ENCODE measurements around the gene FKBP1A. TPM values are rescaled to one million over a fixed set of nuclear protein-coding genes. Genes with fewer than 3 reads are reported as not detected.
A peak's percentile ranks its signal among the peaks of the same experiment; 100 is the strongest.

Gene FKBP1A
- total RNA-seq, 4 donors from 2014 or later, result 78.6 to 116 (median 86.8) TPM

DNA sequence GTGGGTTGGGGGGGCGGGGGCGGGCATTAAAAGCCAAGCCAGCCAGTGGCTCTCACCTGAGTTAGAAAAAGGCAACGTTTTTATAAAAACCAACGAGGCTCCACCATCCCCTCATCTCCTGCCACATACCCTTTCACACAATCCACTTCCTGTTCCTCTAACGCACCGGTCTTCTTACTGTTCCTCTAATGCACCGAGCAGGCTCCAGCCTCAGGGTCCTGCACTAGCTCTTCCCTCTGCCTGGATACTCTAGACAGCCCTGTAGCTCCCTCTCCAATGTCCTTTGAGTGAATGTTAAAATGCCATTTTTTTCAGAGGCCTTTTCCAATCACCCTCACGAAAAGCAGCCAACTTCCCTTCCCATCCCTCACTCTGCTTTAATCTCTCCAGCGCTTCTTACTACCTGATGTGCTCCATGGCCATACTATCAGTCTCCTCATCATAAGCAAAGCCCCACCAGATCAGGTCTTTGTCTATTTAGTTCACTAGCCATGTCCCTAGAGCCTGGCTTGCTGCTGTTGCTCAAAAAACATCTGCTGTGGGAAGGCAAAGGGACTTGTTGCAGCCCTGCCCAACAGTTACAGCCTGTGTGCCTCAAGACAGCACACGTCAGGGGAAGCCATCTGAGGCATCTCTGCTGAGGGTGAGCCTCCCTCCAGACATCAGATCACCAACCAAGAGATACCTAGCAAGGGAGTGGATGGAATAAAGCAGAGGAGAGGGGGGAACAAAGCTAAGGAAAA, 3.9 kb downstream of the FKBP1A start:
- H3K27me3 ChIP-seq, result no peaks in the 10 kb centered on the region
- TF ChIP-seq POLR2A (IDR thresholded peaks at IDR 0.05) (no peak), EP300 (IDR thresholded peaks at IDR 0.05) (no peak), POLR2AphosphoS5 (IDR thresholded peaks at IDR 0.05) (no peak)
- TF ChIP-seq, protein P1, sequence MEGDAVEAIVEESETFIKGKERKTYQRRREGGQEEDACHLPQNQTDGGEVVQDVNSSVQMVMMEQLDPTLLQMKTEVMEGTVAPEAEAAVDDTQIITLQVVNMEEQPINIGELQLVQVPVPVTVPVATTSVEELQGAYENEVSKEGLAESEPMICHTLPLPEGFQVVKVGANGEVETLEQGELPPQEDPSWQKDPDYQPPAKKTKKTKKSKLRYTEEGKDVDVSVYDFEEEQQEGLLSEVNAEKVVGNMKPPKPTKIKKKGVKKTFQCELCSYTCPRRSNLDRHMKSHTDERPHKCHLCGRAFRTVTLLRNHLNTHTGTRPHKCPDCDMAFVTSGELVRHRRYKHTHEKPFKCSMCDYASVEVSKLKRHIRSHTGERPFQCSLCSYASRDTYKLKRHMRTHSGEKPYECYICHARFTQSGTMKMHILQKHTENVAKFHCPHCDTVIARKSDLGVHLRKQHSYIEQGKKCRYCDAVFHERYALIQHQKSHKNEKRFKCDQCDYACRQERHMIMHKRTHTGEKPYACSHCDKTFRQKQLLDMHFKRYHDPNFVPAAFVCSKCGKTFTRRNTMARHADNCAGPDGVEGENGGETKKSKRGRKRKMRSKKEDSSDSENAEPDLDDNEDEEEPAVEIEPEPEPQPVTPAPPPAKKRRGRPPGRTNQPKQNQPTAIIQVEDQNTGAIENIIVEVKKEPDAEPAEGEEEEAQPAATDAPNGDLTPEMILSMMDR (IDR thresholded peaks at IDR 0.05), result no peak
- ATAC-seq, result no peak
- no peaks in the 10 kb centered on the region for H3K9me3 ChIP-seq
- H3K4me3 ChIP-seq, result peak overlapping the region in 1 of 2 donors; percentile 2
- H3K4me1 ChIP-seq, result peaks cover 3 to 79% (median 48%) of the 10 kb centered on the region in 3 donors
- 34 to 52% methylated on average over 4 to 9 of the region's 10 CpGs for WGBS, 2 donors (ENCODE audit: low coverage in 1 of 2)
- peak overlapping the region in 3 of 4 donors; percentile 66 to 93 (median 87) for H3K27ac ChIP-seq
- H3K36me3 ChIP-seq, result no peaks in the 10 kb centered on the region

DNA sequence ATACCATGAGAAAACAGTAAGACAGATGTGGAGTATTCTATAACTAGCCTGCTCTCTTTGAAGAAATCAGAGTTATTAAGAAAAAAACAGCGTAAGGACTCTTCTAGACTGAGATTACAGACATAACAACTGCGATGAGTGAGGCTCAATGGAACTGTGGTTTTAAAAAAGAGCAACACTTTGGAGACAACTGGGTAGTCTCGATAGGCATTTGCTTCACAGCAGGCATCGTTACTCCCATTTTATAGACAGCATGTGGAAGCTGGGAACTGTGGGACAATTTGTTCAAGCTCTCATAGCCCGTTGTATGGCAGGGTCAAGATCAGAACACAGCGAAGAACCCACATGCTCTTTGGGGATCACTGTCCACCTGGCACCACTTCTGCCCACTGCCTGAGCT, 4.6 kb downstream of the FKBP1A start:
- WGBS, 2 donors (ENCODE audit: low coverage in 1 of 2), result 43 to 75% methylated on average over 3 to 5 of the region's 6 CpGs
- TF ChIP-seq EP300 (IDR thresholded peaks at IDR 0.05) (no peak), POLR2A (IDR thresholded peaks at IDR 0.05) (no peak), POLR2AphosphoS5 (IDR thresholded peaks at IDR 0.05) (no peak)
- TF ChIP-seq, protein P1 (IDR thresholded peaks at IDR 0.05), result no peak
- no peaks in the 10 kb centered on the region for H3K27me3 ChIP-seq
- peaks cover 0 to 79% (median 45%) of the 10 kb centered on the region in 3 donors for H3K4me1 ChIP-seq
- H3K4me3 ChIP-seq, result no peak overlapping the region
- no peak for ATAC-seq
- H3K9me3 ChIP-seq, result no peaks in the 10 kb centered on the region
- no peaks in the 10 kb centered on the region for H3K36me3 ChIP-seq
- peak overlapping the region in 3 of 4 donors; percentile 66 to 93 (median 87) for H3K27ac ChIP-seq

DNA sequence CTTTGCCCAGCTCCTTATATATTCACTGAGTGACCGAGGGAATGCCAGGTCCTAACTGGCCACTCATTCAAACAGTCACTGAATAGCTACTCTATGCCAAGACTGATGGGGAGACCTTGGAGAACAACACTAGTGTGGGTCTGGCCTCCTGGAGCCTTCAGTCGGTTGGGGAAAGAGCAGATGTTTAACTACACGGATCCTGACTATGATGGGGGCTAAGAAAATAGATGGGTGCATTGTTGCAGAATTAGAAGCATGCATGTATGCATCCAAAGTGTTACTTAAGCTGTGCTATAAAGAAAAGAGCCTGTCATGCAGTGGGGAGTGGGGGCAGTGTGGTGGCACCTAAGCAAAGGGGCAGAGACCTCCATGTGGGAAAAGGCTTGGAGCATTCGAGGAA, 6.5 kb downstream of the FKBP1A start:
- H3K9me3 ChIP-seq, result no peaks in the 10 kb centered on the region
- H3K4me3 ChIP-seq, result no peak overlapping the region
- 47 to 71% methylated on average over 2 to 4 of the region's 4 CpGs for WGBS, 2 donors (ENCODE audit: low coverage in 1 of 2)
- TF ChIP-seq, protein P1 (IDR thresholded peaks at IDR 0.05), result no peak
- TF ChIP-seq POLR2A (IDR thresholded peaks at IDR 0.05), result no peak
- no peak for TF ChIP-seq POLR2AphosphoS5 (IDR thresholded peaks at IDR 0.05)
- no peak for TF ChIP-seq EP300 (IDR thresholded peaks at IDR 0.05)
- ATAC-seq, result no peak
- no peaks in the 10 kb centered on the region for H3K36me3 ChIP-seq
- H3K27me3 ChIP-seq, result no peaks in the 10 kb centered on the region
- no peak overlapping the region for H3K27ac ChIP-seq
- peaks cover 14 to 87% (median 55%) of the 10 kb centered on the region in 3 donors for H3K4me1 ChIP-seq

DNA sequence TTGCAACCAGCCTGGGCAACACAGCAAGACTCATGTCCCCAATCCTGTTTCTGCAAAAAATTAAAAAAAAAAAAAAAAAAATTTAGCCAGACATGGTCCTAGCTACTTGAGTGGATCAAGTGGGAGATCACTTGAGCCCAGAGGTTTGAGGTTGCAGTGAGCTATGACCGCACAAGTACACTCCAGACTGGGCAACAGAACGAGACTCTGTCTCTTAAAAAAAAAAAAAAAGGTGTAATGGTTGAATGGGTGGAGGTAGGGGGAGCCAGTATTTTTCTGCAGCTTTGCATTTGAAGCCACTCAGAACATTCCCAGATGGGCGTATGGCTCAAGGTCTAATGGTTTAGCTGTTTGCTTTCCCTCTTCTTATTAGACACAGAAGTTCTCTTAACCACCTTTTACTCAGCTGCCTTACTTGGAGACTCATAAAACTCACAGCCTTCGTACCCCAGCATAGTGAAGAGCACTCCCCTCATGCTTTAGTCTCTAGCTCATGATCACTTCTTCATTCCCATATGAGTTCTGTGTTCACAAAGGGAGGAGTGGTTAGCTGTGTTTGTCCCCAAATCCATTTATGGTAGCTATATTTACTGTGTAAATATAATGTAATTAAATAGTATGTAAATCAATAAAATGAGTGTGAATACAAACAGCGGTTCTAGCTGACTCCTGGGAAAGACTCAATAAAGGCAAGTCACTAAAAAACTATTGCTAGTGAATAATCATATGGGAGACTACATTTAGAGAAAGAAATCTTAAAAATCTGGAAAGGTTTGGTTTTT, 9.0 kb downstream of the FKBP1A start:
- Histone ChIP-seq H3K9me3 (no peaks in the 10 kb centered on the region), H3K27me3 (no peaks in the 10 kb centered on the region), H3K27ac (no peak overlapping the region), H3K36me3 (no peaks in the 10 kb centered on the region), H3K4me1 (peaks cover 19 to 87% (median 35%) of the 10 kb centered on the region in 3 donors), H3K4me3 (no peak overlapping the region)
- TF ChIP-seq EP300 (IDR thresholded peaks at IDR 0.05) (no peak), POLR2A (IDR thresholded peaks at IDR 0.05) (no peak), POLR2AphosphoS5 (IDR thresholded peaks at IDR 0.05) (no peak)
- TF ChIP-seq, protein P1 (IDR thresholded peaks at IDR 0.05), result no peak
- no peak for ATAC-seq
- WGBS, 2 donors (ENCODE audit: low coverage in 1 of 2), result 81% methylated on average over 5 of the region's 5 CpGs

All from gastroesophageal sphincter (tissue), 4 donors.